Activated naive CD8-positive, alpha-beta T cell treated with anti-CD3 and anti-CD28 coated beads, Interleukin-2, amount 50 U/mL, for 24 hours (primary cell): ENCODE results near the gene PSME1.

Source experiments
- ATAC-seq: fragments of 150-1000 bp; cut with Tn5 transposase; one replicate; pipeline ENCODE4 v1.10.0; 2021
- DNase-seq: peaks from one replicate; pipeline ENCODE4 v3.0.0; 2021
- H3K27ac Mint-ChIP-seq: one replicate; pipeline ENCODE4 v1.8.0; 2021; ENCODE audit warnings: mild to moderate bottlenecking, mixed read lengths
- H3K27me3 Mint-ChIP-seq: one replicate; pipeline ENCODE4 v1.8.0; 2021; ENCODE audit warnings: mixed read lengths
- H3K36me3 Mint-ChIP-seq: one replicate; pipeline ENCODE4 v1.8.0; 2021; ENCODE audit warnings: low read depth, mixed read lengths
- H3K4me1 Mint-ChIP-seq: one replicate; pipeline ENCODE4 v1.8.0; 2021; ENCODE audit warnings: mixed read lengths
- H3K4me3 Mint-ChIP-seq: one replicate; pipeline ENCODE4 v1.8.0; 2021; ENCODE audit warnings: mild to moderate bottlenecking, moderate library complexity, mixed read lengths
- H3K9me3 Mint-ChIP-seq: one replicate; pipeline ENCODE4 v1.8.0; 2021; ENCODE audit warnings: mixed read lengths

The PSME1 gene

GRCh38 chr14:24114532-24115421, 21.2 kb upstream of the PSME1 start, which contains the start of the genes DCAF11 and NRL:
Gene DCAF11 (plus strand): TSS chr14:24114777. CDS start chr14:24115595, 818 bp downstream.
Gene NRL (minus strand): TSS chr14:24114949. CDS start chr14:24082848, 32,101 bp downstream.
- DNase-seq (peak; percentile 97), ATAC-seq (peak; percentile 92)
- peaks cover 2% of the 10 kb centered on the region for H3K27me3 Mint-ChIP-seq
- peaks cover 23% of the 10 kb centered on the region for H3K4me1 Mint-ChIP-seq
- peak within 1 kb of the TSS; percentile 99 for H3K27ac Mint-ChIP-seq
- no peaks in the 10 kb centered on the region for H3K9me3 Mint-ChIP-seq
- peaks cover 22% of the 10 kb centered on the region for H3K36me3 Mint-ChIP-seq
- peak within 1 kb of the TSS; percentile 96 for H3K4me3 Mint-ChIP-seq

- peak overlapping the region; percentile 96 for H3K4me3 Mint-ChIP-seq
- peaks cover 23% of the 10 kb centered on the region for H3K4me1 Mint-ChIP-seq
- no peaks in the 10 kb centered on the region for H3K9me3 Mint-ChIP-seq
- no peak for DNase-seq
- H3K27me3 Mint-ChIP-seq: peaks cover 2% of the 10 kb centered on the region
- H3K36me3 Mint-ChIP-seq: peaks cover 24% of the 10 kb centered on the region
- peak overlapping the region; percentile 99 for H3K27ac Mint-ChIP-seq
- no peak for ATAC-seq
Measured at GRCh38 chr14:24115422-24116127, 20.4 kb upstream of the PSME1 start.

- peaks cover 23% of the 10 kb centered on the region for H3K4me1 Mint-ChIP-seq
- no peak for ATAC-seq
- no peaks in the 10 kb centered on the region for H3K9me3 Mint-ChIP-seq
- no peak overlapping the region for H3K27ac Mint-ChIP-seq
- peak overlapping the region; percentile 96 for H3K4me3 Mint-ChIP-seq
- peaks cover 26% of the 10 kb centered on the region for H3K36me3 Mint-ChIP-seq
- no peak for DNase-seq
- H3K27me3 Mint-ChIP-seq: peaks cover 2% of the 10 kb centered on the region
Measured at GRCh38 chr14:24116128-24116814, 19.7 kb upstream of the PSME1 start.

- peaks cover 2% of the 10 kb centered on the region for H3K27me3 Mint-ChIP-seq
- no peaks in the 10 kb centered on the region for H3K9me3 Mint-ChIP-seq
- ATAC-seq (no peak), DNase-seq (no peak)
- H3K4me3 Mint-ChIP-seq: no peak overlapping the region
- H3K4me1 Mint-ChIP-seq: peaks cover 23% of the 10 kb centered on the region
- H3K36me3 Mint-ChIP-seq: peaks cover 30% of the 10 kb centered on the region
- no peak overlapping the region for H3K27ac Mint-ChIP-seq
Measured at GRCh38 chr14:24117179-24117578, 18.8 kb upstream of the PSME1 start.

DNA sequence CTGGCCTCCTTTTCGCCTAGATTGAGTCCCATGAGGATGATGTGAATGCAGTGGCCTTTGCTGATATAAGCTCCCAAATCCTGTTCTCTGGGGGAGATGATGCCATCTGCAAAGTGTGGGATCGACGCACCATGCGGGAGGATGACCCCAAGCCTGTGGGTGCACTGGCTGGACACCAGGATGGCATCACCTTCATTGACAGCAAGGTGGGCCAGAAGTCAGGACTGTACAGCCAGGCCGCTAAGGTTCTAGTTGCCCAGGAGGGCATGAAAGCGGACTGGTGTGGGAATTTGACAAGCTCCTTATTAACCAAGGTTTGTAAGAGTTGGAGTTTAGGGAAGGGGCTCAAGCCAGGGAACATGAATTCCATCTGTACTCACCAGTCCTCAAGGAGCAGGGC, 16.3 kb upstream of the PSME1 start:
- no peaks in the 10 kb centered on the region for H3K9me3 Mint-ChIP-seq
- ATAC-seq (no peak), DNase-seq (no peak)
- no peak overlapping the region for H3K27ac Mint-ChIP-seq
- H3K4me1 Mint-ChIP-seq: peaks cover 24% of the 10 kb centered on the region
- peaks cover 2% of the 10 kb centered on the region for H3K27me3 Mint-ChIP-seq
- H3K4me3 Mint-ChIP-seq: no peak overlapping the region
- H3K36me3 Mint-ChIP-seq: peaks cover 41% of the 10 kb centered on the region

DNA sequence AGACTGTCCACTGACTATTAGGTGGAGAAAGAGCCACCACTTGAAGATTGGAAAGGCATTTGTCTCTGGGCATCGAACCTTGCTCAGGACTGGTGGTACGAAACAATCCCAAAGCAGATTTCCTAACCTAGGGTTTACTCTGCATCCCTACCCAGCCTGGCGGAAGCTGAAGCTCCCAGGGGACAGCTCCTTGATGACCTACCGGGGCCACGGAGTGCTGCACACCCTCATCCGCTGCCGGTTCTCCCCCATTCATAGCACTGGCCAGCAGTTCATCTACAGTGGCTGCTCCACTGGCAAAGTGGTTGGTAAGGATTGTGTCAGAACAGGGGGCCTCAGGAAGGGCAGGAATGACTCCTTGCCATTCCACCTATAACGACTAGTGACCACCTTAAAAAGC, 14.8 kb upstream of the PSME1 start:
- Mint-ChIP-seq H3K9me3 (no peaks in the 10 kb centered on the region), H3K27ac (no peak overlapping the region), H3K4me3 (no peak overlapping the region), H3K27me3 (no peaks in the 10 kb centered on the region), H3K36me3 (peaks cover 38% of the 10 kb centered on the region), H3K4me1 (peaks cover 11% of the 10 kb centered on the region)
- DNase-seq (no peak), ATAC-seq (no peak)

- no peak overlapping the region for H3K27ac Mint-ChIP-seq
- H3K4me1 Mint-ChIP-seq: peaks cover 6% of the 10 kb centered on the region
- no peak overlapping the region for H3K4me3 Mint-ChIP-seq
- H3K27me3 Mint-ChIP-seq: no peaks in the 10 kb centered on the region
- ATAC-seq (no peak), DNase-seq (no peak)
- H3K9me3 Mint-ChIP-seq: no peaks in the 10 kb centered on the region
- H3K36me3 Mint-ChIP-seq: peaks cover 35% of the 10 kb centered on the region
Measured at GRCh38 chr14:24122416-24122815, 13.6 kb upstream of the PSME1 start.

DNA sequence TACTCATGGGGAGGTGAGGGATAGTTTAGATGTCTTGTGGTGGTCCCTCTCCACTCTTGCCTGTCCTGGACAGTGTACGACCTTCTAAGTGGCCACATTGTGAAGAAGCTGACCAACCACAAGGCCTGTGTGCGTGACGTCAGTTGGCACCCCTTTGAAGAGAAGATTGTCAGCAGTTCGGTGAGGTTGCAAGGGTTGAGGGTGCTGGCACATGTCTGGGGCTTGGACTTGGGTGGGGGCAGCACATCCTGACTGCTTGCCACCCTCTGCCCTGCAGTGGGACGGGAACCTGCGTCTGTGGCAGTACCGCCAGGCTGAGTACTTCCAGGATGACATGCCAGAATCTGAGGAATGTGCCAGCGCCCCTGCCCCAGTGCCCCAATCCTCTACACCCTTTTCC, 13.1 kb upstream of the PSME1 start:
- Mint-ChIP-seq H3K4me3 (no peak overlapping the region), H3K36me3 (peaks cover 31% of the 10 kb centered on the region), H3K27ac (no peak overlapping the region), H3K4me1 (peaks cover 8% of the 10 kb centered on the region), H3K27me3 (no peaks in the 10 kb centered on the region), H3K9me3 (no peaks in the 10 kb centered on the region)
- DNase-seq (no peak), ATAC-seq (no peak)

- H3K27ac Mint-ChIP-seq: peak overlapping the region; percentile 55
- peaks cover 24% of the 10 kb centered on the region for H3K36me3 Mint-ChIP-seq
- no peak overlapping the region for H3K4me3 Mint-ChIP-seq
- H3K27me3 Mint-ChIP-seq: no peaks in the 10 kb centered on the region
- H3K9me3 Mint-ChIP-seq: no peaks in the 10 kb centered on the region
- DNase-seq (no peak), ATAC-seq (peak; percentile 71)
- H3K4me1 Mint-ChIP-seq: peaks cover 10% of the 10 kb centered on the region
Measured at GRCh38 chr14:24123424-24124417, 12.3 kb upstream of the PSME1 start.

- no peak for DNase-seq
- no peak for ATAC-seq
- H3K4me3 Mint-ChIP-seq: no peak overlapping the region
- H3K4me1 Mint-ChIP-seq: peaks cover 13% of the 10 kb centered on the region
- H3K36me3 Mint-ChIP-seq: peaks cover 11% of the 10 kb centered on the region
- no peaks in the 10 kb centered on the region for H3K9me3 Mint-ChIP-seq
- no peaks in the 10 kb centered on the region for H3K27me3 Mint-ChIP-seq
- H3K27ac Mint-ChIP-seq: no peak overlapping the region
Measured at GRCh38 chr14:24126939-24127338, 9.1 kb upstream of the PSME1 start.

GRCh38 chr14:24127673-24128072, 8.3 kb upstream of the PSME1 start:
- H3K27me3 Mint-ChIP-seq: no peaks in the 10 kb centered on the region
- H3K4me1 Mint-ChIP-seq: peaks cover 19% of the 10 kb centered on the region
- H3K36me3 Mint-ChIP-seq: peaks cover 8% of the 10 kb centered on the region
- H3K4me3 Mint-ChIP-seq: no peak overlapping the region
- ATAC-seq: no peak
- no peak for DNase-seq
- no peak overlapping the region for H3K27ac Mint-ChIP-seq
- H3K9me3 Mint-ChIP-seq: no peaks in the 10 kb centered on the region

GRCh38 chr14:24129410-24129998, 6.5 kb upstream of the PSME1 start:
- Mint-ChIP-seq H3K4me3 (no peak overlapping the region), H3K9me3 (no peaks in the 10 kb centered on the region), H3K36me3 (no peaks in the 10 kb centered on the region), H3K27ac (no peak overlapping the region), H3K27me3 (no peaks in the 10 kb centered on the region), H3K4me1 (peaks cover 19% of the 10 kb centered on the region)
- no peak for DNase-seq
- ATAC-seq: no peak

DNA sequence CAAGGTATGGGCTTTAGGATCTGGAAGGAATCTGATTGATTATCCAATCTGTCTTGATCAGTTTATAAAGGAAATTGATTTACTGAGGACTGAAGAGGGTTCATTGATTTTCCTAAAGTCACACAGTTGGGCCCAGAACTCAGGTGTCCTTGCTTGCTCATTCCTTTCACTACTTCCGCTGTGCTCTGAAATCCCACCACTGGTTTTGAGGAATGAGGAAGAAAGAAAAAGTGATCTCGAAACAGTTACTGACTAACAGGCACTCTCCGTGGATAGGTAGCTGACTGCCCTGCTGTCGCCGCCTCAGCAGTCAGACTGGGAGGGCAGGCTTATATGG, 5.6 kb upstream of the PSME1 start, which contains the start of gene FITM1:
Gene FITM1, plus strand, starts transcription at position 280 of the 337 bp plus-strand sequence. CDS start 905 bp downstream, outside the sequence.
- Mint-ChIP-seq H3K27me3 (no peaks in the 10 kb centered on the region), H3K9me3 (no peaks in the 10 kb centered on the region), H3K36me3 (no peaks in the 10 kb centered on the region), H3K27ac (no peak within 1 kb of the TSS), H3K4me3 (no peak within 1 kb of the TSS), H3K4me1 (peaks cover 24% of the 10 kb centered on the region)
- no peak for DNase-seq
- ATAC-seq: no peak
